NCI-H2081 (cell line): ENCODE data around the gene SLC35F3.

Experiments
- DNase-seq, 2 experiments: peaks; one replicate each; lab custom pipeline; 2025; lab: John Stamatoyannopoulos, UW

SLC35F3 gene

DNA sequence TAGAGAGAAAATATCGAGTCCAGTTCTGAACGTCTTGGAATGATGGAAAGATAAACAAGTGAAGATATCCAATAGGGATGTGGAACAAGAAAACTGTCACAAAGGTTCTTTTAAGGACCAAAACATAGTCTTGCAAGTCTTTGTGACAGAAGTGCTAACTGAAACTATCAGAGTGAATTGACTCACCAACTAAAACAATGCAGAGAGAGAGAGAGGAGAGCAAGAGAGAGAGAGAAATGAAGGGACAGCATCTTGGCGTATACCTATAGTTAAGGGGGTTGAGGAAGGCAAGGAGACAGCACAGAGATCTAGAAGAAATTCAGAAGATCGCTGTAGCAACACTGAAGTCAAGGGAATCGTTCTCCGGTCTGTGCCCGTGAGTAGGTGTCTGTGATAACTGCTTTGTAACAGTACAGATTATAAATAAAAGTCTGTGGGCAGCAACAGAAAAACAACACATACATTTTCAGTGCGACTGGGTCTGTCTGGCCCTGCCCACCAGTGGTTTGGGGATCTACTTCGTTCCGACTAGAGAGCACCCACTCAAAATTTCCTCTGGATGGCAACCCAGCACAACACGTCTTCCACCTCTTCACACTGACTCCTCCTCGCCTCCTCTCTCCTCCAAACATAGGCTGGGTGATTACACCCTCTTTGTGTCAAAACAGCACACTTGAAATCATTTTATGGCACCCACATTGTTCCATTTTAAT, 464.0 kb downstream of the SLC35F3 start:
- no peak for DNase-seq

DNA sequence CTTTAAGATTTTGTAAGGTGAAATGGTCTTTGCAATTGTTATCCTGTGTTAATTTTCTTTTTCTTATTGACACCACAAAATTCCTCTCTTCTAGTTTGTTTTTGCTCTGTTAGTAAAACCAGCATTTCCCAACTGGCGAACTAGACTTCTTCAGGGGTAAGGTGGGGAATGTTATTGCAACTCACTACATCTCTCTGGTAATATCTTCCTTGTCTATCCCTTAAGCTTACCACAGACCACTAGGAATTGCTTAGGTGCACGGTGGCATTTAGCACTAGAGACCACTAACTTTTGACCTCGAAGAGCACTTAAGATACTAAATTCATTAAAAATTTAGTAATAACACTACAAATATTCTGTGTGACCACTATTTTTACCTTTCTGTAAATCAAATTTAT, 464.6 kb downstream of the SLC35F3 start:
- DNase-seq: no peak

DNA sequence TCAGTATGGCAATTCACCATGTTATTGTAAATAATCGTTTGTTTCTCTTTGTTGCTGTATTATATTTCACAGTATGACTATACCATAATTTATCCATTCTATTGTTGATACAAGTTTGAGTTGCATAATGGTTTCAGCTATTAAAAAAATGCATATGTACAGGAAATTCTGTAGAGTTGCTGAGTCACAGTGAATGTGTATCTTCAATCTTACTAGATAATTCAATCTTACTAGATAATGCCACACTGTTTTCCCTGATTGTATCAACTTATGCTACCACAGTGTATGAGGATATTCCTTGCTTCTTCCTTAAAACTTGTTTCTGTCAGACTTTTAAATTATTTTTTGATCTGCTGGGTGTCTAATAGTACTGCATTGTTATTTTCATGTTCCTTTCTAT, 465.3 kb downstream of the SLC35F3 start:
- no peak for DNase-seq

DNA sequence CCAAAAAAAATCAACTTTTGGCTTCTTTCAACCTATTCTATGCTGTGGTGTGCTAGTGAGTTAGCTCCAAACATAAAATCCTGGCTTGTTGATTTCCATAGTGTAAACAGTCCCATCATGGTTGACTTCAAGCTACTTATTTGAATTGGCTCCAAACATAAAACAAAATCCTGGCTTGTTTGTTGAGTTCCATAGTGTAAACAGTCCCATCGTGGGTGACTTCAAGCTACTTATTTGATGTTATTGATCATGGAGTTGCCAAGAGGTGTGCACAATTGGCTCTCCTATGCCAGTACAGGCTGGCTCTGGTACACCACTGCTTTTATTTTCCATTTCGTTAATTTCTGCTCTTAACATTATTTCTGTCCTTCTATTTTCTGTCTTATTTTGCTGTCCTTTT, 466.9 kb downstream of the SLC35F3 start:
- DNase-seq: no peak

DNA sequence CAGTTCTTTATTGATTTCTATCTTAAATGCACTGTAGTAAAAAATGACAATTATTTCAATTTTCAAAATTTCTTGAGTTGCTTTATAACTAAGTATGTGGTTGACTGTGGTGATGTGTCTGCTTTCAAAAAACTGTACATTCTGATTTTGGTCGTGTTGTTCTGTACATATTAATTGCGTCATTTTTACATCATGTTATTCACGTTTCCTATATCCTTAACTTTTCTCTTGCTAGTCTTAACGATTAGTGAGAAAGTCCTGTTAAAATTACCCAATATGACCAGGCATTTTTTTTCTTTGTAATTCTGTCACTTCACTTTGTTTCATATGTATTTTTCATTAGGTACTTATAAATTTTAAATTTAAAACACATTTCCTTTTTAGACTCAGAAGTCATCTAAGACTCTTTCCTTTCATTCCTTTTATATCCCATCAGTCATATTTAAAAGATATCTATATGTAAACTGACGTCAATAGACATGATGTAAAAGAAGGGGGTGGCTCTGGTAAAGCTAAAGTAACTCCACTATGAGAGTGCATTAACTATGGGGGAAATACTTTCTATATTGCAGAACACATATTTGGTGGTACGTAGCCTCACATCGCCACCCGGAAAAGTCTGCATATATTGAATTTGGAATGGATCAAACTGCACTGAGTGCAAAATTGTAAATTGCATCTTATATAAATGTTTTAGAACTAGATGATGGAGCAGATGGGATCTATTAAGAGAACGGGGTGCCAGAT, 467.7 kb downstream of the SLC35F3 start:
- no peak for DNase-seq

DNA sequence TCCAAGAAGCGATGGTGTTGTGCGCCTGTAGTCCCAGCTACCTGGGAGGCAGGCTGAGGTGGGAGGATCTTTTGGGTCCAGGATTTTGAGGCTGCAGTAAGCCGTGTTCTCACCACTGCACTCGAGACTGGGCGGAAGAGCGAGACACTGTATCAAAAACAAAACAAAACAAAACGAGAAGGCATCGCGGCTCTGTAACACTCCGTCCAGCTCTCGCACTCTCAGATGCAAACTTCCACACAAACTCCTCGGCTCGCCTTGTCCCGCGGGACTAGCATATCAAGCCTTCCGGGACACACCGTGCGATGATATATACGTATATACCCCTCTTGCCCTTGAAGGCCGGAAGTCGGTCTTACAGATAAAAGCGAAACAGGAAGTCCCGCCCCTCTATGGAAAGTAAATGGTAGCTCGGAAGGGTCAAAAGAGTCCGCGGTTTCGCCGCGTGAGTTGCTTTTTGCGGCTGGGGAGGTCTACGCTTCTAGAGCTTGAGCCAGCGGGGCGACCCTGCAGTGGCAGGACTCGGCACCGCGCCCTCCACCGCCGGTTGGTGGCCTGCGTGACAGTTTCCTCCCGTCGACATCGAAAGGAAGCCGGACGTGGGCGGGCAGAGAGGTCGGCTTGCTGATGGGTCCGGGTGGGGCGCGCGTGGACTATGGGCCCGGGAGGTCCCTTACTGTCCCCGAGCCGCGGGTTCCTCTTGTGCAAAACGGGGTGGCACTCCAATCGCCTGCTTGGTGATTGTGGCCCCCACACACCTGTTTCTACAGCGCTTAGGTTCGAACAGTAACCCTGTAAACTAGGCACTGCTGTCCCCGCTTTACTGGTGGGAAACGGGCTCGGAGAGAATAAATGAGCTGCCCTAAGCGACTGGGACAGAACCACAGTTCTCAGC, 468.8 kb downstream of the SLC35F3 start, which contains the start of gene COA6:
TSS of gene COA6 (plus strand) at position 393 of the 895 bp plus-strand sequence. CDS start at position 404, 11 bp downstream.
- DNase-seq: peak; percentile 97

DNA sequence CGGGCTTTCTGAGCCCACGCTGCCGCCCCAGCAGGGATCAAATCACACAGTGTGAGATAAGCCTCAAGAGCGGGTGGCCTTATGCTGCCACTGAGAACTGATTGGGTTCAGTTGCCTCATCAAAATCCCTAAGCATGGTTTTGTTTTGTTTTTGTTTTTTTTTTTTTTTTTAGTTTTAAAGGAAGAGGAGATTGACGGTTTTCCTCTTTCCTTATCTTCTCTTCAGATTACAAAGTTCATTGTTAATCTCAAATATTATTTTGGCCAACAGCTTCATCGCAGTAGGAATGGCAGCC, 469.4 kb downstream of the SLC35F3 start:
- no peak for DNase-seq
